HL-60/S4 (cell line): ENCODE measurements around the gene F7.
"Not testable (repeated sequence)": the region's sequence is repeated elsewhere in the genome, so short reads cannot be mapped to it uniquely, and the experiment has no call there.

Experiments used
- in situ Hi-C: fragments of 300-500 bp; cut with MboI; formaldehyde crosslinking; loops from 2 replicates; pipeline ENCODE4 v1.14.3; 2022; ENCODE audit warnings: low sequenced_read_pairs

F7 gene

GRCh38 chr13:113150550-113151365 lies 45.2 kb downstream of the F7 start:
- in situ Hi-C loops, result no loop called here

- in situ Hi-C loops, result no loop called here
Observed at GRCh38 chr13:113151745-113152690, 46.4 kb downstream of the F7 start.

GRCh38 chr13:113152691-113152983 lies 47.0 kb downstream of the F7 start:
- in situ Hi-C loops, result no loop called here

GRCh38 chr13:113152984-113153809 lies 47.6 kb downstream of the F7 start:
- in situ Hi-C loops, result no loop called here

GRCh38 chr13:113153810-113154748 lies 48.5 kb downstream of the F7 start:
- in situ Hi-C loops, result no loop called here

GRCh38 chr13:113155201-113155600 lies 49.6 kb downstream of the F7 start:
- in situ Hi-C loops, result no loop called here

- in situ Hi-C loops, result no loop called here
Observed at GRCh38 chr13:113155982-113156655, 50.5 kb downstream of the F7 start.

GRCh38 chr13:113157206-113157928 lies 51.8 kb downstream of the F7 start:
- in situ Hi-C loops, result no loop called here

- in situ Hi-C loops, result no loop called here
Observed at GRCh38 chr13:113157929-113158747, 52.5 kb downstream of the F7 start, which contains the start of gene PROZ. Gene PROZ (plus strand): TSS chr13:113158648. CDS start chr13:113158661, 13 bp downstream.

GRCh38 chr13:113158946-113159345 lies 53.4 kb downstream of the F7 start:
- in situ Hi-C loops, result no loop called here

GRCh38 chr13:113159701-113160100 lies 54.1 kb downstream of the F7 start:
- in situ Hi-C loops, result no loop called here

GRCh38 chr13:113160983-113161382 lies 55.4 kb downstream of the F7 start:
- in situ Hi-C loops, result no loop called here

- in situ Hi-C loops, result no loop called here
Observed at GRCh38 chr13:113161433-113161832, 55.8 kb downstream of the F7 start.

- in situ Hi-C loops, result not testable (repeated sequence)
Observed at GRCh38 chr13:113161975-113162374, 56.4 kb downstream of the F7 start.

- in situ Hi-C loops, result no loop called here
Observed at GRCh38 chr13:113162783-113163685, 57.4 kb downstream of the F7 start.

GRCh38 chr13:113164492-113164891 lies 58.9 kb downstream of the F7 start:
- in situ Hi-C loops, result no loop called here

GRCh38 chr13:113166266-113166665 lies 60.7 kb downstream of the F7 start:
- in situ Hi-C loops, result no loop called here
